PC-9 (cell line): ENCODE results near the gene CLPTM1L.

Experiments used
- CTCF ChIP-seq: fragments of 200-600 bp; sonication (generic); conservative IDR thresholded peaks from 2 replicates; pipeline ENCODE4 v1.6.1; 2017; ENCODE audit warnings: mixed run types, antibody characterized with exemption, mild to moderate bottlenecking, moderate library complexity
- EZH2 ChIP-seq: fragments of 200-600 bp; sonication (generic); IDR thresholded peaks from 2 replicates; pipeline ENCODE4 v1.8.0; 2017; ENCODE audit warnings: antibody characterized with exemption, low read depth

- no peak for TF ChIP-seq EZH2
- TF ChIP-seq CTCF, result no peak
Measured at GRCh38 chr5:1382248-1382700, 37.4 kb upstream of the CLPTM1L start.
